HG03175 (cell line): Measurements from ENCODE around the gene SLC35A1.

ENCODE experiments used
- ATAC-seq: cut with Tn5 transposase; IDR thresholded peaks from one replicate; pipeline ENCODE4 v1.9.1; 2021; ENCODE audit warnings: mild to moderate bottlenecking, moderate library complexity; ENCODE audit not compliant: unreplicated experiment

Gene SLC35A1

GRCh38 chr6:87522686-87523085 is 49.9 kb downstream of the SLC35A1 start:
- no peak for ATAC-seq

- ATAC-seq, result no peak
These were observed 56.4 kb downstream of the SLC35A1 start for GRCh38 chr6:87529221-87529620.

GRCh38 chr6:87534377-87535047 is 61.7 kb downstream of the SLC35A1 start:
- ATAC-seq, result no peak

- ATAC-seq, result no peak
These were observed 65.9 kb downstream of the SLC35A1 start for GRCh38 chr6:87538510-87539260.

- ATAC-seq, result no peak
These were observed 66.8 kb downstream of the SLC35A1 start for GRCh38 chr6:87539554-87539953.

- no peak for ATAC-seq
These were observed 67.8 kb downstream of the SLC35A1 start for GRCh38 chr6:87540539-87540938.

- no peak for ATAC-seq
These were observed 68.3 kb downstream of the SLC35A1 start for GRCh38 chr6:87541041-87541440.

- no peak for ATAC-seq
These were observed 69.0 kb downstream of the SLC35A1 start for GRCh38 chr6:87541744-87542143.

- no peak for ATAC-seq
These were observed 71.1 kb downstream of the SLC35A1 start for GRCh38 chr6:87543696-87544473.

- no peak for ATAC-seq
These were observed 71.6 kb downstream of the SLC35A1 start for GRCh38 chr6:87544474-87544735.

- no peak for ATAC-seq
These were observed 79.0 kb downstream of the SLC35A1 start for GRCh38 chr6:87551799-87552198.

- no peak for ATAC-seq
These were observed 80.5 kb downstream of the SLC35A1 start for GRCh38 chr6:87553159-87553765.

- ATAC-seq, result no peak
These were observed 82.7 kb downstream of the SLC35A1 start for GRCh38 chr6:87555506-87555905.

GRCh38 chr6:87558446-87558845 is 85.7 kb downstream of the SLC35A1 start:
- ATAC-seq, result no peak

- ATAC-seq, result no peak
These were observed 88.2 kb downstream of the SLC35A1 start for GRCh38 chr6:87561017-87561416.
